Right lobe of liver (tissue), 6 donors: Measurements from ENCODE around the gene ANKRD11. TPM values are rescaled to one million over a fixed set of nuclear protein-coding genes. Genes with fewer than 3 reads are reported as not detected.
A peak's percentile ranks its signal among the peaks of the same experiment; 100 is the strongest.

ENCODE experiments used
- ATAC-seq, 4 donors: fragments of 200-7000 bp; cut with Tn5 transposase; one replicate each; pipeline ENCODE4 v1.9.1; 2020; ENCODE audit warnings: mild to moderate bottlenecking in 4 of 4, moderate library complexity in 4 of 4
- DNase-seq, 3 donors: peaks; one replicate each; pipeline ENCODE4 v3.0.0-alpha.2; 2020
- H3K27ac ChIP-seq, 3 donors: fragments of 200-600 bp; one replicate each; pipeline ENCODE4 v1.8.0; 2022
- H3K27me3 ChIP-seq, 2 donors: fragments of 200-600 bp; one replicate each; pipeline ENCODE4 v1.8.0; 2022
- H3K36me3 ChIP-seq, 4 donors: fragments of 200-600 bp; sonication (generic) in 1 of 4; one replicate each; pipeline versions ENCODE4 v1.5.1 to v1.8.0; 2017 to 2022; ENCODE audit warnings: control low read depth in 1 of 4
- H3K4me1 ChIP-seq, 4 donors: fragments of 200-600 bp; sonication (generic) in 1 of 4; one replicate each; pipeline versions ENCODE4 v1.5.1 to v1.8.0; 2017 to 2022; ENCODE audit warnings: control low read depth in 1 of 4
- H3K4me3 ChIP-seq, 3 donors: fragments of 200-600 bp; one replicate each; pipeline ENCODE4 v1.8.0; 2022
- H3K9me3 ChIP-seq, 4 donors: fragments of 200-600 bp; sonication (generic) in 1 of 4; one replicate each; pipeline versions ENCODE4 v1.5.1 to v1.8.0; 2017 to 2022; ENCODE audit warnings: control low read depth in 1 of 4
- POLR2A ChIP-seq: fragments of 450-650 bp; IDR thresholded peaks from one replicate; pipeline ENCODE4 v1.6.1; 2017; ENCODE audit warnings: antibody characterized with exemption, mild to moderate bottlenecking
- WGBS: methylation state at CpG from one replicate; pipeline ENCODE4 v1.1.6; 2018; ENCODE audit warnings: low coverage, low lambda C conversion rate; ENCODE audit not compliant: insufficient coverage; ENCODE audit errors: missing lambda C conversion rate; 5-methylcytosine and 5-hydroxymethylcytosine counted together
- intact Hi-C, 2 donors: fragments of 100-400 bp; cut with DNase I; formaldehyde crosslinking; loops; one replicate each; pipeline versions ENCODE4 v1.11.2 to v1.14.1; 2022
- total RNA-seq, 6 experiments: library from RNA; depleted of rRNA in 2 of 6; stranded (reverse); fragments of >200 nt in 2 of 6; fragmentation: NEBNext Ultra II Directional in 3 of 6; extraction: Animal tissue kit (Norgen Biotek cat#: 25700) in 3 of 6; gene quantifications; one replicate each; pipeline versions ENCODE4 v1.1.0 to v1.2.4, GENCODE V29; 2016 to 2023
- TF ChIP-seq, protein P1 (sequence below), 4 donors: fragments of 200-600 bp in 3 of 4; fragments of 450-650 bp in 1 of 4; IDR thresholded peaks; one replicate each; pipeline versions ENCODE4 v1.5.1 to v1.8.0; 2016 to 2022; ENCODE audit warnings: antibody characterized with exemption in 4 of 4, mild to moderate bottlenecking in 2 of 4
- donor health status: DM: no; HTN: yes; CAD: no.
- donor health status: DM: no; HTN: no; CAD: no.
- donor health status: DM: no; HTN: no; CAD: no.
- donor health status: DM: no; HTN: yes; CAD: no.
- donor health status: DM: no; HTN: yes; CAD: no.

The ANKRD11 gene
- total RNA-seq, 6 experiments from 2014 or later, result 26.2 to 65.8 (median 41.6) TPM

GRCh38 chr16:89304941-89305705 lies 185.2 kb downstream of the ANKRD11 start:
- ATAC-seq, result no peak
- Histone ChIP-seq H3K27ac (no peak overlapping the region), H3K27me3 (no peaks in the 10 kb centered on the region), H3K4me3 (no peak overlapping the region), H3K36me3 (peaks cover 0 to 18% (median 0%) of the 10 kb centered on the region in 4 donors), H3K4me1 (peaks cover 0 to 14% (median 3%) of the 10 kb centered on the region in 4 donors), H3K9me3 (no peaks in the 10 kb centered on the region)
- 87% methylated on average over 19 of the region's 43 CpGs for WGBS
- TF ChIP-seq POLR2A, result no peak
- TF ChIP-seq, protein P1, sequence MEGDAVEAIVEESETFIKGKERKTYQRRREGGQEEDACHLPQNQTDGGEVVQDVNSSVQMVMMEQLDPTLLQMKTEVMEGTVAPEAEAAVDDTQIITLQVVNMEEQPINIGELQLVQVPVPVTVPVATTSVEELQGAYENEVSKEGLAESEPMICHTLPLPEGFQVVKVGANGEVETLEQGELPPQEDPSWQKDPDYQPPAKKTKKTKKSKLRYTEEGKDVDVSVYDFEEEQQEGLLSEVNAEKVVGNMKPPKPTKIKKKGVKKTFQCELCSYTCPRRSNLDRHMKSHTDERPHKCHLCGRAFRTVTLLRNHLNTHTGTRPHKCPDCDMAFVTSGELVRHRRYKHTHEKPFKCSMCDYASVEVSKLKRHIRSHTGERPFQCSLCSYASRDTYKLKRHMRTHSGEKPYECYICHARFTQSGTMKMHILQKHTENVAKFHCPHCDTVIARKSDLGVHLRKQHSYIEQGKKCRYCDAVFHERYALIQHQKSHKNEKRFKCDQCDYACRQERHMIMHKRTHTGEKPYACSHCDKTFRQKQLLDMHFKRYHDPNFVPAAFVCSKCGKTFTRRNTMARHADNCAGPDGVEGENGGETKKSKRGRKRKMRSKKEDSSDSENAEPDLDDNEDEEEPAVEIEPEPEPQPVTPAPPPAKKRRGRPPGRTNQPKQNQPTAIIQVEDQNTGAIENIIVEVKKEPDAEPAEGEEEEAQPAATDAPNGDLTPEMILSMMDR (IDR thresholded peaks at IDR 0.05), result no peak
- DNase-seq, result no peak
- intact Hi-C loops, result no loop called here

DNA sequence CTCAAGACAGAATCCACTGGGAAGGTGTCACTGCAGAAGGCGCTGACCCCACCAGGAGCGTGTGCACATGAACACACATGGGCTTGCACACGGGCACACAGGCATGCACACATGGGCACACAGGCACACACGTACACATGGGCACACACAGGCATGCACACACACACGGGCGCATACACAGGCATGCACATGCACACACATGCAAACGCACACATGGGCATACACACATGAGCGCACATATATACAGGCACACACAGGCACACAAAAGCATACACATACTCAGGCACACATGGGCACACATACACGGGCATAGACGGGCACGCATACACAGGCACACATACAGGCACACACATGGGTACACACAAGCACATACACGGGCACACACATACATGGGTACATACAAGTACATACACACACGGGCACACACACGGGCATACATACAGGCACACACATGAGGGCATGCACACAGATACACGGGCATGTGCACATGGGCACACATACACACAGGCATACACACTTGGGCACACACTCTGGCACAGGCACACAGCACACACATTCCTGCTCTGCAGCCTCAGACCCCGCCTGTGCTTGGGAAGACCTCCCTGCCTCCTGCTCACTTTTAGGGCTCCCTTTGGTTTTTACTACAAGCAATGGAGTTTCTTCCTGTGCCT lies 186.0 kb downstream of the ANKRD11 start:
- Histone ChIP-seq H3K27me3 (no peaks in the 10 kb centered on the region), H3K4me3 (no peak overlapping the region), H3K27ac (no peak overlapping the region), H3K9me3 (no peaks in the 10 kb centered on the region), H3K36me3 (peaks cover 0 to 18% (median 0%) of the 10 kb centered on the region in 4 donors), H3K4me1 (peaks cover 0 to 14% (median 3%) of the 10 kb centered on the region in 4 donors)
- TF ChIP-seq, protein P1 (IDR thresholded peaks at IDR 0.05), result no peak
- WGBS, result 78% methylated on average over 4 of the region's 16 CpGs
- no peak for DNase-seq
- no peak for ATAC-seq
- intact Hi-C loops, result no loop called here

- Histone ChIP-seq H3K27ac (no peak overlapping the region), H3K4me3 (no peak overlapping the region), H3K27me3 (no peaks in the 10 kb centered on the region), H3K36me3 (peaks cover 0 to 18% (median 0%) of the 10 kb centered on the region in 4 donors), H3K4me1 (peaks cover 0 to 14% (median 3%) of the 10 kb centered on the region in 4 donors), H3K9me3 (no peaks in the 10 kb centered on the region)
- WGBS, result 75% methylated on average over 4 of the region's 8 CpGs
- no peak for TF ChIP-seq POLR2A
- TF ChIP-seq, protein P1 (IDR thresholded peaks at IDR 0.05), result no peak
- no peak for DNase-seq
- ATAC-seq, result peak in 1 of 4 donors; percentile 3
- intact Hi-C loops, result no loop called here
Measured at GRCh38 chr16:89303617-89304016, 186.7 kb downstream of the ANKRD11 start.

- no peak overlapping the region for H3K4me3 ChIP-seq
- peaks cover 0 to 14% (median 3%) of the 10 kb centered on the region in 4 donors for H3K4me1 ChIP-seq
- 31% methylated on average over 4 of the region's 9 CpGs for WGBS
- intact Hi-C loops, result no loop called here
- H3K27ac ChIP-seq, result no peak overlapping the region
- TF ChIP-seq, protein P1 (IDR thresholded peaks at IDR 0.05), result no peak
- no peak for TF ChIP-seq POLR2A
- no peaks in the 10 kb centered on the region for H3K27me3 ChIP-seq
- ATAC-seq, result peak in 1 of 4 donors; percentile 13
- no peaks in the 10 kb centered on the region for H3K9me3 ChIP-seq
- peaks cover 0 to 18% (median 0%) of the 10 kb centered on the region in 4 donors for H3K36me3 ChIP-seq
- no peak for DNase-seq
Measured at GRCh38 chr16:89300976-89301360, 189.4 kb downstream of the ANKRD11 start.
